SK-N-SH treated with all-trans-retinoic acid at 6 μM for 48 hours (cell line): ENCODE measurements around the gene OR10G7.

Experiments
- ARNTL ChIP-seq: fragments of 450-650 bp; formaldehyde crosslinking; IDR thresholded peaks from 2 replicates; pipeline ENCODE4 v1.5.0; 2020; ENCODE audit warnings: low read depth, mild to moderate bottlenecking, moderate library complexity, borderline replicate concordance
- BACH2 ChIP-seq: fragments of 250-450 bp; sonication (Bioruptor Pico); IDR thresholded peaks from 2 replicates; pipeline ENCODE4 v1.9.0; 2021; ENCODE audit warnings: mild to moderate bottlenecking, borderline replicate concordance
- CSRNP3 ChIP-seq: fragments of 250-450 bp; sonication (Bioruptor Pico); IDR thresholded peaks from 2 replicates; pipeline ENCODE4 v1.5.1; 2021; ENCODE audit warnings: mild to moderate bottlenecking, moderate library complexity
- ISL1 ChIP-seq: fragments of 250-450 bp; sonication (Bioruptor Pico); IDR thresholded peaks from 2 replicates; pipeline ENCODE4 v2.1.2; 2022; ENCODE audit warnings: mild to moderate bottlenecking, moderate library complexity
- PATZ1 ChIP-seq: fragments of 250-450 bp; sonication (Bioruptor Pico); IDR thresholded peaks from 2 replicates; pipeline ENCODE4 v1.8.0; 2020; ENCODE audit warnings: mild to moderate bottlenecking, moderate library complexity, borderline replicate concordance
- POU6F1 ChIP-seq: fragments of 250-450 bp; sonication (Bioruptor Pico); IDR thresholded peaks from 2 replicates; pipeline ENCODE4 v1.8.0; 2021; ENCODE audit warnings: low read depth, mild to moderate bottlenecking, moderate library complexity, borderline replicate concordance
- RARB ChIP-seq: fragments of 250-450 bp; sonication (Bioruptor Pico); IDR thresholded peaks from 2 replicates; pipeline ENCODE4 v1.8.0; 2021; ENCODE audit warnings: mild to moderate bottlenecking, moderate library complexity
- SNAI2 ChIP-seq: fragments of 250-450 bp; sonication (Bioruptor Pico); IDR thresholded peaks from 2 replicates; pipeline ENCODE4 v1.5.0; 2020; ENCODE audit warnings: mild to moderate bottlenecking, moderate library complexity
- TSHZ2 ChIP-seq: fragments of 250-450 bp; sonication (Bioruptor Pico); IDR thresholded peaks from 2 replicates; pipeline ENCODE4 v1.5.0; 2020; ENCODE audit warnings: mild to moderate bottlenecking, moderate library complexity
- ZC3H10 ChIP-seq: fragments of 250-450 bp; sonication (Bioruptor Pico); IDR thresholded peaks from 2 replicates; pipeline ENCODE4 v1.5.1; 2021; ENCODE audit warnings: mild to moderate bottlenecking, moderate library complexity
- ZFP30 ChIP-seq: fragments of 450-650 bp; formaldehyde crosslinking; IDR thresholded peaks from 2 replicates; pipeline ENCODE4 v1.5.0; 2022; ENCODE audit warnings: mild to moderate bottlenecking, moderate library complexity
- ZNF70 ChIP-seq: fragments of 450-650 bp; formaldehyde crosslinking; IDR thresholded peaks from 2 replicates; pipeline ENCODE4 v1.5.0; 2020; ENCODE audit warnings: mild to moderate bottlenecking, moderate library complexity
- TF ChIP-seq, protein P1 (sequence below): fragments of 250-450 bp; sonication (Bioruptor Pico); IDR thresholded peaks from 2 replicates; pipeline ENCODE4 v1.5.1; 2020; ENCODE audit warnings: low read depth, mild to moderate bottlenecking, moderate library complexity

DNA sequence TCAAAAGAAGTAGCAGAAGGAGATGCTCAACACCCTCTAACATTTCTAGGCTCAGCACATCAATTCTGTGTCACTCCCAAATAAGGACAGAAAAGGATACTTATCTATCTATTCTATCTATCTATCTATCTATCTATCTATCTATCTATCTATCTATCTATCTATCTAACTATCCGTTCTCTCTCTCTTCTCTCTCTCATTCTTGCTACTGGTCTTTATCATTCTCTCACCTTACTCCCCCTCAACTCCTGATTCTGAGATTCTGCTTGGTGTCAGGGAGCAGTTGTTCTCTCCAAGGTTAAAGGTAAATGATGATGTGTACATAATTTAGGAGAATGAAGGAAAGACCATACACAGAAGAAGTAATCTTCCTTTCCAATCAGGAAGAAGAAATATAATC lies 46.0 kb downstream of the OR10G7 start, which contains the start of gene OR10G6:
- TF ChIP-seq PATZ1 (CRISPR knock-in tag) = no peak
- TF ChIP-seq ZFP30 (CRISPR knock-in tag) = no peak
- no peak for TF ChIP-seq ZC3H10 (CRISPR knock-in tag)
- no peak for TF ChIP-seq RARB (CRISPR knock-in tag)
- TF ChIP-seq BACH2 (CRISPR knock-in tag) = no peak
- TF ChIP-seq ARNTL (CRISPR knock-in tag) = no peak
- TF ChIP-seq, protein P1, sequence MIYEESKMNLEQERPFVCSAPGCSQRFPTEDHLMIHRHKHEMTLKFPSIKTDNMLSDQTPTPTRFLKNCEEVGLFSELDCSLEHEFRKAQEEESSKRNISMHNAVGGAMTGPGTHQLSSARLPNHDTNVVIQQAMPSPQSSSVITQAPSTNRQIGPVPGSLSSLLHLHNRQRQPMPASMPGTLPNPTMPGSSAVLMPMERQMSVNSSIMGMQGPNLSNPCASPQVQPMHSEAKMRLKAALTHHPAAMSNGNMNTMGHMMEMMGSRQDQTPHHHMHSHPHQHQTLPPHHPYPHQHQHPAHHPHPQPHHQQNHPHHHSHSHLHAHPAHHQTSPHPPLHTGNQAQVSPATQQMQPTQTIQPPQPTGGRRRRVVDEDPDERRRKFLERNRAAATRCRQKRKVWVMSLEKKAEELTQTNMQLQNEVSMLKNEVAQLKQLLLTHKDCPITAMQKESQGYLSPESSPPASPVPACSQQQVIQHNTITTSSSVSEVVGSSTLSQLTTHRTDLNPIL = no peak
- no peak for TF ChIP-seq SNAI2 (CRISPR knock-in tag)
- TF ChIP-seq CSRNP3 (CRISPR knock-in tag) = no peak
- TF ChIP-seq ISL1 (CRISPR knock-in tag) = no peak
- no peak for TF ChIP-seq ZNF70 (CRISPR knock-in tag)
- no peak for TF ChIP-seq POU6F1
- TF ChIP-seq TSHZ2 (CRISPR knock-in tag) = no peak
